HL-60/S4 treated with phorbol 12-myristate 13-acetate at 8.2 ng/mL for 4 days and 3 days (cell line): ENCODE results near the gene ACBD3.
"Not testable (repeated sequence)": the region's sequence is repeated elsewhere in the genome, so short reads cannot be mapped to it uniquely, and the experiment has no call there.

ENCODE experiments used
- in situ Hi-C: fragments of 300-500 bp; cut with MboI; formaldehyde crosslinking; loops from 2 replicates; pipeline ENCODE4 v1.15.0; 2022; ENCODE audit warnings: low sequenced_read_pairs

The ACBD3 gene

GRCh38 chr1:226186124-226187018, at the start of gene ACBD3:
ACBD3 (minus strand) TSS chr1:226186741; CDS start chr1:226186675, 66 bp downstream.
- in situ Hi-C loops: no loop called here

DNA sequence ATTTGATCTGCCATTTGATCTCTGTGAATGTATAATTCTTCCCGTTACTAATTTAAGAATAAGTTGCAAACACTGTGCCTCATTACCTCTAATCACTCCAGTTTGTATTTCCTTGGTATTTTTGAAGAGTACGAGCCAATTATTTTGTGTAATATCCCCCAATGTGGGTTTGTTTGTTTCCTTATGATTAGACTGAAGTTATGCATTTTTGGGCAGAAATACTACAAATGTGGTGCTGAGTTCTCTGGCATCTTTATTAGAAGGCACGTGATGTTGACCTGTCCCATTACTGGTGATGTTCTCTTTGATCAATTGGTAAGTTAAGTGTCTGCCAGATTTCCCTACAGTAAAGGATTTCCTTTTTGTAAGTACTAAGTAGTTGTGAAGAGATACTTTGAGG, 47.3 kb upstream of the ACBD3 start:
- in situ Hi-C loops: no loop called here

- in situ Hi-C loops: no loop called here
These were observed 46.8 kb upstream of the ACBD3 start for GRCh38 chr1:226233293-226233692.

- in situ Hi-C loops: no loop called here
These were observed 40.1 kb upstream of the ACBD3 start for GRCh38 chr1:226226601-226227000.

DNA sequence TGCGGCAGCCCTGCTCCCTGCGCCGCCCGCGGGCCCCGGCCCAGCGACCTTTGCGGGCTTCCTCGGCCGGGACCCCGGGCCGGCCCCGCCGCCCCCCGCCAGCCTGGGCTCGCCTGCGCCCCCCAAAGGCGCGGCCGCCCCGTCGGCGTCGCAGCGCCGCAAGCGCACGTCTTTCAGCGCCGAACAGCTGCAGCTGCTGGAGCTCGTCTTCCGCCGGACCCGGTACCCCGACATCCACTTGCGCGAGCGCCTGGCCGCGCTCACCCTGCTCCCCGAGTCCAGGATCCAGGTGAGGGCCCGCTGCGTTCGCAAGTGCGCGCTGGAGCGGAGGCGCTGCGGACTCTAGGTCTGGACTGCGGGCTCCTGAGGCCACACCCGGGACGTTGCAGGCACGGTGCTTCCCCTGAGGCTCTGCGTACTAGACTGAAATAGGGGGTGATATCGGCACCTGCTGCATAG, 37.3 kb upstream of the ACBD3 start:
- in situ Hi-C loops: no loop called here

DNA sequence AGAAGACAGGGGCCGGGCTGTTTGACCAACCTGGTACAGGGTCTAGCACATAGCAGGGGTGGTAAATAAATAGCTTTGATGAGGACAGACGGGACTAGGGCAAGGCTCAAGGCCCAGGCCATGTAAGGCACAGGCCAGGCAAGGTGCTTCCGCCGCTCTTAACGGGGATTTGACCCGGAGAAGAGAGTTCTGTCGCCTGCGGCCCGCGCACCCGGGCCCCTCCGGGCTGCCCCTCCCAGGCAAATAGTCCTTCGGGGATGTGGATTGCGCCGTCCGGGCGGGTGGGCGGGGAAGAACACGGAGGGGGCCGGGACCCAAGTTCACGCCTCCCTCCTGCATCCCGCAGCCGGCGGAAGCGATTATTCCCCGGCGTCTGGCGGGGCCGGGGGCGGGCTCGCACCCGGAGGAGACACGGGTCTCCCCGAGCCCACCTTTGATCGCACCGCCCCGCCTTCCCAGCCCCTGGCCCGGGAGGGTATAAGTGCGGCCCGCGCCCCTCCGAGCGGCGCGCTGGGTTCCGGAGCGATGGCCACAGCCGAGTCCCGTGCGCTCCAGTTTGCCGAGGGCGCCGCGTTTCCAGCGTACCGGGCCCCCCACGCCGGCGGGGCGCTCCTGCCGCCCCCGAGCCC, 36.7 kb upstream of the ACBD3 start, which contains the start of gene MIXL1:
TSS of gene MIXL1 (plus strand) at position 508 of the 629 bp plus-strand sequence. CDS start at position 526, 18 bp downstream.
- in situ Hi-C loops: no loop called here

DNA sequence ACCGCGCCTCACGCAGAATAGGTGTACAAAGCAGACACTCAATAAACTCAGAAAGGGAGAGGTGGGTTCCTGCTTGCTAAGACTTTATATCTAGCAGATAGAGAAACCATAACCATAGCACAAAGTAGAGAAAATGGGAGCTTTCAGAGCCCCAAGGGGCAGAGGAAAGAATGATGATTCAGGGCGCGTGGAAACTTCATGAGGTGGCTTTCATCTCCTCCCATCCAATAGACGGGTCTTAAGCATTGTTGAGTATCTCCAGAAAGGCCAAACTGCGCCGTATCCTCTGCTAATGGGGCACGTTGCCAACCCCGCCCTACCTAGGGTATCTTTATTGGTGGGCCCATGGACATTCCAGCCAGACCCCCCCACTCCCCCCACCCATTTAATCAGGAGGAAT, 36.1 kb upstream of the ACBD3 start:
- in situ Hi-C loops: no loop called here

GRCh38 chr1:226220473-226221189, 34.1 kb upstream of the ACBD3 start:
- in situ Hi-C loops: no loop called here

GRCh38 chr1:226217273-226217672, 30.7 kb upstream of the ACBD3 start:
- in situ Hi-C loops: no loop called here

DNA sequence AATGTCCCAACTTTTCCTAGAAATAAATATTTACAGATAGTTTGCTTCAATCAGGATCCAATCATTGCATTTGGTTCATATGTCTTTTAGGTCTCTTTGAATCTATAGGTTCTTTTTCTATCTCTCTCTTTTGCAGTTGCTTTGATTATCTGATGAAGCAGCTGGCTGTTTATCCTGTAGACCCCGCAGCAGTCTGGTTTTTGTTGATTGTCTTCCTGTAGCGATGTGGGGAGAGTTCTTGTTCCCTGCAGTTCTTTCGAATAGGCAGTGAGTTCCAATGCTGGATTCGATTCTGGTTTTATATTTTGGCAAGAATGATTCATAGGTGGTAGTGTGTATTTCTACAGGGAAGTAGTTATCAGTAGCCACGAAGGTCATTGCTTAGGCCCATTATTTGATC, 29.5 kb upstream of the ACBD3 start:
- in situ Hi-C loops: no loop called here

GRCh38 chr1:226215239-226215638, 28.7 kb upstream of the ACBD3 start:
- in situ Hi-C loops: no loop called here

- in situ Hi-C loops: no loop called here
These were observed 26.0 kb upstream of the ACBD3 start for GRCh38 chr1:226212545-226212944.

DNA sequence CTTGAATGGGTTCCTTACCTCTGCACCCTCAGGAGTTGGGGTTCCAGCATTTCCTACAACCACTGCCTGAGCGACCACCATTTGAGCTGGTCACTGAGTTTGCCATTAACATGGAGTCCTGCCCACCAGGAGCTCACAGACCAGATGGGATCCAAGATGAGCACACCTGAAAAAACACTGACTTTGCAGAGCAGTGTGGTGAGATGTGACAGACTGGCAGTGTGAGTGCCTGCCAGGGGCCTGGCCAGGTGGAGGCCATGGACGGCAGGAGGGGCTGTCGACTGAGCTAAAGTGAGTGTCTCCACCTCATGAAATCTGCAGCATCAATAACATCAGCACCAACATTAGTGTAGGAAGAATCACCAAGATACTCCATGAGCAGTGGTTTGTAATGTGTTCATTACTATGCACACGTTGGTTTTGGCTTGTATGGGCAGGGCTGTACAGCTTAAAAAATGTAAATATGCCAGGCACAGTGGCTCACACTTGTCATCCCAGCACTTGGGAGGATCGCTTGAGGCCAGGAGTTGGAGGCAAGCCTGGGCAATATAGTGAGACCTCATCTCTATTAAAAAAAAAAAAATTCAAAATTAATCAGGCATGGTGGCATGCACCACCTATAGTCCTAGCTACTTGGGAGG, 24.8 kb upstream of the ACBD3 start:
- in situ Hi-C loops: no loop called here

DNA sequence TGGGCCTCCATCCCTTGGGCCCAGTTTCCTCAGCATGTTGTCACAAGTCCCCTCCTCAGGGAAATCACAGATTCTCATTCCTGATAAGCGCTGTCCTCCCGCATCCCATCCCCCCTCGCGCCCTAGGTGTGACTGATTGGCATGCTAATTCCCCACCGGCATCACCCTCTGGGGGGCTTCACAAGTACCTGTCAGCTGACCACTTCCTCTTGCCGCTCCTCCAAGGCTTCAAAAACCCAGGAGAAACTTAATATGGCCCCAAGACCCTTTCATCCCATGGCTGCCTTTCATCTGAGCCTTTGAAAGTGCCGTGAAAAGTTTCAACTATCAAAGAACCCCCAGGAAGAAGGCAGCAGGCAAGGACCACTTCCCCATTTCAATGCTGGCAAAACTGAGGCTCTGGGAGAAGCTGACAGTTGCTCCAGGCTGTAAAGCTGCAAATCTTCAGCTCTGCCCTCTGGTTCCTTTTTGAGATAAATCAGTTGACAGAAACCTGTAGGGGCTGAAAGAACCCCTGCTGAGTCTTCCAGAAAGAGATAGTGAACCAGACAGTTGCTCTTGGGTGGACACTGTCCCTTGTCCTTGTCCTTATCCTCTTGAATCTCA, 24.1 kb upstream of the ACBD3 start:
- in situ Hi-C loops: no loop called here

GRCh38 chr1:226209307-226210059, 22.9 kb upstream of the ACBD3 start:
- in situ Hi-C loops: no loop called here

DNA sequence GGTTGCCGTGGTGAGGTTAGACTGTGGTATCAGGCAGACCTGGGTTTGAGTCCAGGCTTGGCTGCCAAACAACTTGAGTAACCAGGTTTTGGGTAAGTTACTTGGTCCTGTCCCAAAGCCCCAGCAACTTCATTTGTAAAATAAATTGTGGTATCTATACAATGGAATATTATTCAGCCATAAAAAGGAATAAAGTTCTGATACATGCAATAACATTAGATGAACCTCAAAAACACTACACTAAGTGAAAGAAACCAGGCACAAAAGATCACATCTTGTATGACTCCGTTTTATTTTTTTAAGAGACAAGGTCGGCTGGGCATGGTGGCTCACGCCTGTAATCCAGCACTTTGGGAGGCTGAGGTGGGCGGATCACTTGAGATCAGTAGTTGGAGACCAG, 20.5 kb upstream of the ACBD3 start:
- in situ Hi-C loops: no loop called here

GRCh38 chr1:226204198-226204597, 17.7 kb upstream of the ACBD3 start:
- in situ Hi-C loops: no loop called here

GRCh38 chr1:226203655-226204054, 17.1 kb upstream of the ACBD3 start:
- in situ Hi-C loops: no loop called here

- in situ Hi-C loops: no loop called here
These were observed 16.7 kb upstream of the ACBD3 start for GRCh38 chr1:226203240-226203639.

GRCh38 chr1:226202666-226203065, 16.1 kb upstream of the ACBD3 start:
- in situ Hi-C loops: not testable (repeated sequence)
